Dermis blood vessel endothelial cell (primary cell): ENCODE data around the gene METTL21C. TPM values are rescaled to one million over a fixed set of nuclear protein-coding genes. Genes with fewer than 3 reads are reported as not detected.

ENCODE experiments used
- DNase-seq: peaks from one replicate; pipeline ENCODE4 v3.0.0; 2010
- total RNA-seq: library from RNA; depleted of rRNA; stranded (reverse); fragments of >200 nt; gene quantifications from 2 replicates; pipeline ENCODE4 v1.2.3, GENCODE V29; 2014

METTL21C gene
- total RNA-seq, 1 donor from 2014 or later = not detected

GRCh38 chr13:102697264-102697663 lies 2.4 kb upstream of the METTL21C start:
- no peak for DNase-seq

DNA sequence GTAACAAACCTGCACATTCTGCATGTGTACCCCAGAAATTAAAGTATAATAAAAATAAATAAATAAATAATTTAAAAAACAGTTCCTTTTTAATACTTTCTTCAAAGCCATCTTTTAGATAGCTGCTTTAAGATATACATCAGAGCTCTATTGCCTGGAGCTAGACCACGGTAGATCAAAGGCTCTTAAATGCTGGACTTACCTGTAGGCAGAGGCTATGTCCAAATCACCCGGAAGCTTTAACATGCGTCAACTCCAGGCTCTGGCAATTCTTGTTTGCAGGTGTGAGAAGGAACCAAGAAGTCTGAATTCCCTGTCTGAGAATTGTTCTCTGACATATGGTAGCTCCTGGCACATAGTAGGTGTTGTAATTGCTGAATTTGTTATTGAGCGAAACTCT lies 1.6 kb upstream of the METTL21C start:
- DNase-seq = no peak

GRCh38 chr13:102693776-102694175 lies 1.1 kb downstream of the METTL21C start:
- DNase-seq = no peak

- no peak for DNase-seq
Observed at GRCh38 chr13:102693250-102693649, 1.6 kb downstream of the METTL21C start.

GRCh38 chr13:102692491-102692826 lies 2.4 kb downstream of the METTL21C start:
- DNase-seq = no peak

- no peak for DNase-seq
Observed at GRCh38 chr13:102690883-102691282, 4.0 kb downstream of the METTL21C start.

DNA sequence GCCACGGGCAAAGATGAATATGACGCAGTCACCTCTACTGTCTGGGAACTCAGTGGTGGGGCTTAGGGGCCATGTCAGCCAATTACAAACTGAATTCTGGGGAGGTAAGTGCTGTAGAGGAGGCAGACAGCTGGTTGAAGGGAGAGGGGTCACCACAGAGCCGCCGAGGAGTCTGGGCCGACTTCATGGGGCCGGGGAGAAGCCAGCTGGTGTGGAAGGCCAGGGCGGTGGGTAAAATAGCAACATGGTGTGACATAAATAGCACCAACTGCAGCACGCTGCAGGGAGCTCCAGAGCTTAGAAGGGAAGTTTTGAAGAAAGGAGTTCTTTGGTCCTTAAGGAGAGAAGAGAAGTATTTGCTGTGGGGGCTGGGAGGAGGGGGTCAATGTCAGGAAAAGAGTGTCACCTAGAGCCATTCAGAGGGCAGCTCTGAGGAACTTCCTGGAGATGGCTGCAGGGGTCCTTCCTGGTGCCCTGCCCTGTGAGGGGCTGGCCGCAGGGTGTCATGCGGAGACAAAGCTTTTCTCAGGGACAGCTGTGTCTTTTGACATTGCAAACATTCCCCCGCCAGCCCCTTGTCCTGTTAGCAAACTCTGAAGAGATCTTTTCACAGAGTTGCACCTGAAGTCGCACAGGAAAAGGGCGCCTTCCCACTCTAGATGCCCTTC lies 6.4 kb downstream of the METTL21C start:
- DNase-seq = no peak

- no peak for DNase-seq
Observed at GRCh38 chr13:102687520-102687919, 7.3 kb downstream of the METTL21C start.

- DNase-seq = no peak
Observed at GRCh38 chr13:102686024-102686423, 8.8 kb downstream of the METTL21C start.

- DNase-seq = no peak
Observed at GRCh38 chr13:102683637-102684036, 11.2 kb downstream of the METTL21C start.

- no peak for DNase-seq
Observed at GRCh38 chr13:102682727-102683126, 12.1 kb downstream of the METTL21C start.

DNA sequence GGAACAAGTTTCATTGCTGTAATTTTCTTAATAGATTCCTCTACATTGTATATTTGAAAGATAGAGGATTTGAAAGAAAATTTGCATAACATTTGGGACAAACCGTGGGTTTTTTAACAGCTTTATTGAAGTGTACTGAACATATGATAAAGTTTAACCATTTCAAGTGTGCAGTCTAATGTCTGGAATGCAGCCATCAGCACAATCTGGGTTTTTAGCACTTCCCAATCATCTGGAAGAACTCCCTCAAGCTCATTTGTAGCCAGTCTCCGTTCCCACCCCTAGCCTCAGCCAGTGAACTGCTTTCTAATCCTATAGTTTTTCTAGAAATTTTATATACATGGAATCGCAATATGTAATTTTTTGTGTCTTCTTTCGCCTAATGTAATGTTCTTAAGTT lies 12.6 kb downstream of the METTL21C start:
- no peak for DNase-seq

GRCh38 chr13:102680842-102681740 lies 13.8 kb downstream of the METTL21C start:
- no peak for DNase-seq

DNA sequence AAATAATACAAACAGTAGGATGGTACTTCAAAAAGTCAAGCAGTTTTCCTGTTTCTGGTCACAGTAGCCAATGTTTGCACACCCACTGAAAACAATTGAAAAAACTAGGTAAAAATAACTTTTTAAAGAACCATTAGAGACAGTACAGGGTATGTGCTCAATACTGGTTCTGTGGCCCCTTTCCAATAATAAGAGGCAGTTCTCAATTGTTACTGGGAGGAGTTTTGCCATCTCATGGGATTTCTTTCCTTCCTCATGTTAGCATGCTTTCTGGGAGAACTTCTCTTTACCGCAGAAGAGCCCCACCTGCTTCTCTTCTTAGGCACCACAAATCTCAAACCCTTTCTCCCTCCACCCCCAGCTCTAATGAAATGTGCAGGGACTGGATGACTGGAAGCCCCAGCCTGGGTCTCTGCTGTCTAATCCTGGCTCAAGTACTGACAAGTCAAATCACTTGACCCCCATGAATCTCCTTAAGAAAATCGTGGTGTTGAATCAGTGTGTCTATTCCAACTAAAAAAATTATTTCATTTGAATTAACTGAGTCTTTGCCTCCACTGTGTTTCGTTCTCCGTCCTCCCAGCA lies 14.6 kb downstream of the METTL21C start:
- no peak for DNase-seq

- DNase-seq = no peak
Observed at GRCh38 chr13:102679449-102680132, 15.3 kb downstream of the METTL21C start.

DNA sequence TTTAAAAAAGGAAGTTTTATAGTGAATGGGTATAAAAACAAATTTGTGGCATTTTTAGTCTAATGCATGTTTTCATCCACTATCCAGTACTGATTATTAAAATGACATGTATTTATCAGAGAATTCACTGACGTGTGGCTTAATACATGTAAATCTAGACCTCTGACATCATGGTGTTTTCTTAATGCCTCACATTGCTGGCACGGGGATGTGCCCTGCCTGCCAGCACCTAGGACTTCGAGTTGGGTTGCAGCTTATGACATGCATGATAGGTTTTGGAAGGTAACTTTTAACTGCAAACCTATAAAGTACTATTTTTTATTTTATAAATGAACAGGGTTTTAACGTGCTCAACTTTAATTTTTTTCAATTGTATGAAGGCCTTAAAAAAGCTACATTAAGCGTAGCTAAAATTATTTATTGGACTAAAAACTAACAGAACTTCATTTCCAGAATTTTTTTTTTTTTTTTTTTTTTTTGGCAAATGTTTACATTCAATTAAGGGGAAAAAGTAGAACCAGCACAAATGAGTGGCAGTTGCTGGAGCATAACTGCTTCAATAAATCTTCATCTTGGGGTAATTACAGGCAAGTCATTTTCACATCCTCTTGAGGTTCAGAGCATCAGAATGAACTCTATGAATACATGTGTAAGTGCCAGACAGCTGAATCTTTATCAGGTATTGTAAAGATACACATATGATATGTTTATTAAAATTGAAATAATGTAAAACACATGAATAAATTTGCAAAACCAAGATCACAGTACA lies 16.3 kb downstream of the METTL21C start:
- DNase-seq = no peak

DNA sequence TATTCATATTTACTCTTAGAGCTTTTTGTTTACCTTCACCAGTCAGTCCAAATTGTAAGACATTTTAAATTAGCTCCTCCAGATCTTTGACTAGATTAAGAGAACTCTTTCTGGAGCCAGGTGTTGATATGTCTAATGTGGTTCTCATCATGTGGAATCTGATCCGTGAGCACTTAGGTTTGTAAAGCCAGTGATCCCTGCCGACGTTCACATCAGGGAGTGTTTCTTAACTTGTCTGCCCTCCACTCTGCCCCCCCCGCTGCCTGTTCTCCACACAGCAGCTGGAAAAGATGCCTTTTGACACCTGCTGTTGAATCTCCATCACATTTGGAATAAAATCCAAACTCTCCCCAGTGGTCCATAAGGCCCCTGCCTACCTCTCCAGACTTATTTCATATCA lies 17.7 kb downstream of the METTL21C start:
- DNase-seq = no peak

GRCh38 chr13:102675115-102675514 lies 19.7 kb downstream of the METTL21C start:
- no peak for DNase-seq

GRCh38 chr13:102670130-102670529 lies 24.7 kb downstream of the METTL21C start:
- DNase-seq = no peak

DNA sequence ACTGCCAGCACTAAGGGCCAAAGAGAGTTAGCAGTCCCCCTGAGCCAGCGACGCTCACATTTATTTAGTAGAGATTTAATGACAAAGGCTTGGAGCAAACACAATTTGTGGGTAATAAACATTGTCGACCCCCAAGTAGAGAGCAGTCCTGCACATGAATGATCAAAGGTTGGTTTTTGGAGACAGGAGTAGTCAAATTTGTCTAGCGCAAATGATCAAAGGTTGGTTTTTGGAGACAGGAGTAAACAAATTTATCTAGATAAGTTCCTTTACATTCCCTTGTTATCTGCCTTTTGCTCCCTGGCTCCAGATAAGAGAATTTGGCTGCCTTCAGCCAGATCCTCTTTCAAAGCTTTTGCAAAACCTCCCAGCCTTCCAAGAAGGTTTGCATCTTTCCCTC lies 26.9 kb downstream of the METTL21C start:
- no peak for DNase-seq

- no peak for DNase-seq
Observed at GRCh38 chr13:102667023-102667422, 27.8 kb downstream of the METTL21C start.

GRCh38 chr13:102659168-102659713 lies 35.6 kb downstream of the METTL21C start:
- no peak for DNase-seq
